ENCODE data around the gene ARHGEF1. TPM values are rescaled to one million over a fixed set of nuclear protein-coding genes. Genes with fewer than 3 reads are reported as not detected.

The ARHGEF1 gene
- polyA plus RNA-seq, 1 experiment = 19.5 TPM

DNA sequence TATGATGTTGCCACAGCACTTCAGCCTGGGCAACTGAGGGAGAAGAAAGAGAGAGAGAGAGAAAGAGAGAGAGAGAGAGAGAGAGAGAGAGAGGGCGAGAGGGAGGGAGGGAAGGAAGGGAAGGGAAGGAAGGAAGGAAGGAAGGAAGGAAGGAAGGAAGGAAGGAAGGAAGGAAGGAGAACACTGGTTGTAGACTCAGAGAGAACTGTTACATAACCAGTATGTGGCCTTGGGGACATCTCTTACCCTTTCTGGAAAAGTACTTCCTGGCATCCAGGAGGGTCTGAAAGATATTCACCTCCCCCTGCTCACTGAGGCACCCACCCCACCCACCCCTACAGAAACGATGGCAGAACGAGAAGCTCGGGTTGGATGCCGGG is 2.7 kb upstream of the ARHGEF1 start:
- TF ChIP-seq, protein P1, sequence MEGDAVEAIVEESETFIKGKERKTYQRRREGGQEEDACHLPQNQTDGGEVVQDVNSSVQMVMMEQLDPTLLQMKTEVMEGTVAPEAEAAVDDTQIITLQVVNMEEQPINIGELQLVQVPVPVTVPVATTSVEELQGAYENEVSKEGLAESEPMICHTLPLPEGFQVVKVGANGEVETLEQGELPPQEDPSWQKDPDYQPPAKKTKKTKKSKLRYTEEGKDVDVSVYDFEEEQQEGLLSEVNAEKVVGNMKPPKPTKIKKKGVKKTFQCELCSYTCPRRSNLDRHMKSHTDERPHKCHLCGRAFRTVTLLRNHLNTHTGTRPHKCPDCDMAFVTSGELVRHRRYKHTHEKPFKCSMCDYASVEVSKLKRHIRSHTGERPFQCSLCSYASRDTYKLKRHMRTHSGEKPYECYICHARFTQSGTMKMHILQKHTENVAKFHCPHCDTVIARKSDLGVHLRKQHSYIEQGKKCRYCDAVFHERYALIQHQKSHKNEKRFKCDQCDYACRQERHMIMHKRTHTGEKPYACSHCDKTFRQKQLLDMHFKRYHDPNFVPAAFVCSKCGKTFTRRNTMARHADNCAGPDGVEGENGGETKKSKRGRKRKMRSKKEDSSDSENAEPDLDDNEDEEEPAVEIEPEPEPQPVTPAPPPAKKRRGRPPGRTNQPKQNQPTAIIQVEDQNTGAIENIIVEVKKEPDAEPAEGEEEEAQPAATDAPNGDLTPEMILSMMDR (IDR thresholded peaks at IDR 0.05; ENCODE audit: low read depth, low read length) = no peak
- CTCF ChIA-PET = no interaction called here
- Histone ChIP-seq H3K27ac (ENCODE audit: low read depth, low read length) (no peak overlapping the region), H3K27me3 (ENCODE audit: control insufficient read depth, insufficient read depth, low read length) (peaks cover 24% of the 10 kb centered on the region), H3K9me3 (ENCODE audit: control insufficient read depth, insufficient read depth, low read length) (0 out of 2 replicates have a peak, but pooled peaks cover 4% of the 10 kb centered on the region), H3K4me3 (ENCODE audit: low read depth, low read length) (no peak overlapping the region)
- DNase-seq (ENCODE audit: low read depth, low spot score) = no peak
- POLR2A ChIA-PET = no interaction called here

DNA sequence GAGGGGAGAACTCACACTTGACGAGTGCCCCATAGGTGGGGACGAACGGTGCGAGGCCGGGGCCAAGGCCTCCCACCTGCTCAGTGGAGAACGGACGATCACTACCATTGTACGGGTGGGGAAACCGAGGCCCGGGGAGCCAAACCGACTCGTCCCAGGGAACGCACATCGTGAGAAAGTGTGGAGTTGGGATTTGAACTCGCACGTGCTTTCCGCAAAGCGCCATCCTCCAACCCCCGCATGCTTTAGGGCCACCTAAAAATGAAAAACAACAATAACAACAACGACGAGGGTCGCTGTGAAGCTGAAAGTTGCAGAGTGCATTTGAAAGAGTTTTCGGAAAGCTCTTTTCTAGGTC is 458 bp downstream of the ARHGEF1 start:
- peak overlapping the region; percentile 86 for H3K4me3 ChIP-seq (ENCODE audit: low read depth, low read length)
- H3K27me3 ChIP-seq (ENCODE audit: control insufficient read depth, insufficient read depth, low read length) = peaks cover 7% of the 10 kb centered on the region
- TF ChIP-seq, protein P1 (IDR thresholded peaks at IDR 0.05; ENCODE audit: low read depth, low read length) = no peak
- ChIA-PET POLR2A (interaction anchor here (0.9 to 2.2 kb wide), 3 partner anchors 11 to 24 kb away, joined by 3 to 16 read pairs (median 3); partner anchors contain the start of gene RPS19), CTCF (no interaction called here)
- no peak for DNase-seq (ENCODE audit: low read depth, low spot score)
- H3K9me3 ChIP-seq (ENCODE audit: control insufficient read depth, insufficient read depth, low read length) = 0 out of 2 replicates have a peak, but pooled peaks cover 4% of the 10 kb centered on the region
- no peak overlapping the region for H3K27ac ChIP-seq (ENCODE audit: low read depth, low read length)

DNA sequence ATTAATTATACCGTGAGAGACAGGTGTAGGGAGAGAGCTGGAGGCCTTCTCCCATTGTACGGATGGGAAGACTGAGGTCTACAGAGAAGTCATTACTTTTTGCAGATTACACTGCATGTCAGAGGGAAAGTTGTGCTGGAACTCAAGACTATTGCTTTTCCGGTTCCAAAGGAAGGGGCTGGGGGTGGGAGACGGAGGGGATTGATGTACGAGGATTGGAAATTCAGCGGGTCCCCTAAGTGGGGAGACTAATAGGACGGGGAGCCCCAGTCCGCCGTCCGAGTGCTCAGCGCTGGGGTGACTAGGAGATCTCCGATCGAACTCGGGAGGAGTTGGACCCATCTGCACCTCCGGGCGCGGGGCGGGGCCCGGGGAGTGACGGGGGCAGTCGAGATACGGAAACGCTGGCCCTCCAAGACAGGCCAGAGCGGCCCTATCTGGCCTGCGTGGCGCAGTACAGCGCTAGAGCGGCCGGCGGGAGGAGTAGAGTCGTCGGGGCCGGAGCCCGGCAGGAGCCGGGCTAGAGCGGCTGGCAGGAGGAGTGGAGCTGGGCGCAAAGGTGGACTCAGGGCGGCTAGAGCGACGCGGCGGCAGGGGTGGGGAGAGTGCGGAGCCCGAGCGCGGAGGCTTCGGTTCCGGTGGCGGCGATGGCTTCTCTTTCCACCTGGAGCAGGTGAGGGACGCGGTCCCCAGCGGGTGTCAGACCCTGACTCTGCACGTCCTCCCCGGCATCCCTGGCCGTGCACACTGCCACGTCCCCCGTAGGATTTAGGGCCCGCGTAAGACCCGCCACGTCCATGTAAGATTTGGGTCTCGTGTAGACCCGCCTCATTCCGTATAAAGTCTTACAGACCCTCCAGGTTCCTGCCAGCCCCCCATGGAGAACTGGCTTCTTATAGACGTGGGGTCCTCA is 1.1 kb downstream of the ARHGEF1 start:
- H3K9me3 ChIP-seq (ENCODE audit: control insufficient read depth, insufficient read depth, low read length) = 0 out of 2 replicates have a peak, but pooled peaks cover 4% of the 10 kb centered on the region
- peak overlapping the region; percentile 52 for H3K27ac ChIP-seq (ENCODE audit: low read depth, low read length)
- peak overlapping the region; percentile 86 for H3K4me3 ChIP-seq (ENCODE audit: low read depth, low read length)
- peak; percentile 92 for DNase-seq (ENCODE audit: low read depth, low spot score)
- ChIA-PET POLR2A (interaction anchor here (0.6 to 2.2 kb wide), 7 partner anchors 9 to 53 kb away, joined by 3 to 16 read pairs (median 4); partner anchors contain the start of gene RPS19), CTCF (interaction anchor here (1.0 kb wide), 1 partner anchor 11 kb away, joined by 8 read pairs; no protein-coding TSS in a partner anchor)
- peaks cover 2% of the 10 kb centered on the region for H3K27me3 ChIP-seq (ENCODE audit: control insufficient read depth, insufficient read depth, low read length)
- TF ChIP-seq, protein P1 (IDR thresholded peaks at IDR 0.05; ENCODE audit: low read depth, low read length) = peak; percentile 28; the same call in 1 of the 2 replicates

DNA sequence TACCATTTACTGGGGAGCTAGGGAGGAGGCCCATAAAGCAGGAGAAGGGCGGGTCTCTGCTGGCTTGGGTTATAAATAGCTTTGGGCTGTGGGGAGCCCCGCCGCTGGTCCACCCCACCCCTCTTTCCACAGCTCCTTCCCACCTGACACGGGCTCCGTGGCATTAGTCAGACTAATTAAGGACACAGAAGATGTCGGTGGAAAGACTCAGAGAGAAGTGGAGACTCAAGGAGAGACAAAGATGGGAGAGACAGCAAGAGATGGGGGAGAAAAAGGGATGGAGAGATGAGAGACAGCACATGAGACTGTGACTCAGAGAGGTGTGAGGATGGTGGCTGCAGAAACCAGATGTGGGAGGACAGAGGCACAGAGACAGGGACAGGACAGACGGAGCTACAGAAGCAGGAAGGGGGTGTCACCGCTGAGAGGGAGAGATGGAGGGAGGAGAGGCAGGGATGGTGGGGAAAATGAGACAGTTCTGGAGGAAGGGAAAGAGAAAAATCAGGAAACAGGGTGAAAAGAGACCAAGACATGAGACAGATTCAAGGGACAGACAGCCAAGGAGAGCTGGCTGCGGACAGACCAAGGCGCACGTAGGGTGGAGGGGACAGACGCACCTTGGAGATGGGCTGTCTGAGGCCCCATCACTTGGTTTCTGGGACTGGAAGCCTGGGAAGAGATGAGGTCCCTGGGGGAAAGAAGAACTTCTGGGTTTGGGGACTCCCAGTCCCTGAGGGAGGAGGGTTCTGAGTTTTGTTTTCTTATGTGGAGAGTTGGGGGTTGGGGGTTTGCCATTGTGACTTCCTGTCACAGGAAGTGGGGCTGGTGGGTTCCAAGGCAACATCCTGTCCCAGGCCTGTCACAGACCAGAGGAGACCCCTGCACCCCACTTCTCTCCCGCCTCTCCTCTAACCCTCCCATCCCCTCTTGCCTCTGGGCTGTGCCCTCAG is 4.1 kb downstream of the ARHGEF1 start:
- POLR2A ChIA-PET = interaction anchor here (0.7 kb wide), 1 partner anchor 22 kb away, joined by 5 read pairs; no protein-coding TSS in a partner anchor
- TF ChIP-seq, protein P1 (IDR thresholded peaks at IDR 0.05; ENCODE audit: low read depth, low read length) = no peak
- no peak overlapping the region for H3K4me3 ChIP-seq (ENCODE audit: low read depth, low read length)
- no peaks in the 10 kb centered on the region for H3K27me3 ChIP-seq (ENCODE audit: control insufficient read depth, insufficient read depth, low read length)
- H3K27ac ChIP-seq (ENCODE audit: low read depth, low read length) = peak overlapping the region; percentile 11
- H3K9me3 ChIP-seq (ENCODE audit: control insufficient read depth, insufficient read depth, low read length) = 0 out of 2 replicates have a peak, but pooled peaks cover 4% of the 10 kb centered on the region
- CTCF ChIA-PET = interaction anchor here (0.6 to 1.5 kb wide), 3 partner anchors 9 to 718 kb away, joined by 4 to 6 read pairs (median 5); no protein-coding TSS in a partner anchor
- no peak for DNase-seq (ENCODE audit: low read depth, low spot score)
